HG03175 (cell line): ENCODE data around the gene S100A16.
"Not testable (repeated sequence)": the region's sequence is repeated elsewhere in the genome, so short reads cannot be mapped to it uniquely, and the experiment has no call there.

Experiments
- ATAC-seq: cut with Tn5 transposase; IDR thresholded peaks from one replicate; pipeline ENCODE4 v1.9.1; 2021; ENCODE audit warnings: mild to moderate bottlenecking, moderate library complexity; ENCODE audit not compliant: unreplicated experiment

Gene S100A16, protein sequence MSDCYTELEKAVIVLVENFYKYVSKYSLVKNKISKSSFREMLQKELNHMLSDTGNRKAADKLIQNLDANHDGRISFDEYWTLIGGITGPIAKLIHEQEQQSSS

DNA sequence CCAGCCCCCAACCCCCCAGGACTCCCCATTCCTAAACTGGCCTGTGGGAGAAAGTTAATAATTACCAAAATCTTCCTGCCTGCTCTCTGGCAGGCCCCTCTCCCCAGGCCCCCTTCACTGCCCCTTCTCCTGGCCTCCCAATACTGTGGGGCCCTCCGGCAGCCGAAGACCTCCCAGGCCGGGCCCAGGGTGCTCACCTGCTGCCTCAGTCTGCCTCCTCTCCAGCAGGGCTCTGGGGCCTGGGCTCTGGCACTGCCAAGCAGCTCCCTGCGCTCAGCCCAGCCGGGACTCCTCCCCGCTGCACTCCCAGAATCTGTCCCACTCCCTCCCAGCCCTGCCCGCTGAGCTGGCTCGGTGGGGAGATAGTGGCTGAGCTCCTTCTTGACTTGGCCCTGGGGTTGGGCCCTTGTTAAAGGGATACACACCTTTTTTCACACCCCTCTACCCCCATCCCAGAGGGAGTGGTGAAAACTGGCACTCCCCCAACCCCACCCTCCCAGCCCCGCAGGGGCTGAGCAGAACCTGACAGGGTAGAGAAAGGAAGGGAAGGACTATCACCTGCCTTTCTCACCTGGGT lies at the start of gene S100A16:
Gene S100A16 (minus strand): TSS at position 383 of the 577 bp plus-strand sequence. CDS start 4,986 bp downstream, outside the sequence.
- ATAC-seq, result no peak

DNA sequence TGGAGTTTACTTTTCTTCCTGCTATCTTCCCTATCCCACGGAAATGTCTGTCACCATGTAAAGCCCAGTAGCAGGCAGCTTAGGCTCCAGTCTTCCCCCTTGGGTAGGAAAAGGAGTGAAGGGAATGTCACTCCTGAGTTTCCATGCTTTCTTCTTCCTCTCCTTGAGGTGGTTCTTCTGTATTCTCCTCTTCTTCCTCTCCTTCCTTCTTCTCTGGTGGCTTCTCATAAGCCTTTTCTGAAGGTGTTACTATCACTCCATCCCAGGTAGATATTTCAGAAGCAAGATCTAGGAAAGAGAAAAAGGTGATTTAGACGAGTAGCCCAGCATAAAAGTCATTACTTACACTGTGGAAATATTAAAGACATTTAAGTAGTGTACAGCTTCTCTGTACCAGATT lies 49.3 kb upstream of the S100A16 start:
- no peak for ATAC-seq

DNA sequence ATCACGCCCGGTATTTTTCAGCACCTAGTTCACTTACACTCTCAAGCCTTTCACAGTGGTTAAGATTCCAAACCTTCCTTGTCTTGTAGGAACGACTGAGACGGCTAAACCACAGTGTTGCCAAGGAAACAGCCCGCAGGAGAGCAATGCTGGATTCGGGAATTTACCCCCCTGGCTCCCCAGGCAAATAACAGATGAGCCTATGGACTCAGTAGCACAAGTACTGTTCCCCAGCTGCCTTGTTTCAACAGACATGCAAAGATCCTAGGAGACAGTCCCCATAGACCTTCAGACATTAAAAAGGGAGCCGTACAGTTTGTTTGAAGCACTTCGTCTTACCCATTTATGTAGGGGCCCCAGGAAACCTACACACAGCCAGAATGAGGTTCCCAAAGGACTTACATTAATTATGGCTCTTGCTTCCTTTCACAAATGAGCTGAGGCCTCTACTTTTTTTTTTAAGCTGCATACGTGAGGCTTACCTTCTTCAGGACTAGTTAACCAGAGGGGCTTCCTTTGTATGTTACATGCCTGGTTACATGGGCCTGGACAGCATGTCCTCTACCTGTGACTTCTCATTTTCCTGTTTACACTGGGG lies 48.3 kb upstream of the S100A16 start:
- ATAC-seq, result no peak

DNA sequence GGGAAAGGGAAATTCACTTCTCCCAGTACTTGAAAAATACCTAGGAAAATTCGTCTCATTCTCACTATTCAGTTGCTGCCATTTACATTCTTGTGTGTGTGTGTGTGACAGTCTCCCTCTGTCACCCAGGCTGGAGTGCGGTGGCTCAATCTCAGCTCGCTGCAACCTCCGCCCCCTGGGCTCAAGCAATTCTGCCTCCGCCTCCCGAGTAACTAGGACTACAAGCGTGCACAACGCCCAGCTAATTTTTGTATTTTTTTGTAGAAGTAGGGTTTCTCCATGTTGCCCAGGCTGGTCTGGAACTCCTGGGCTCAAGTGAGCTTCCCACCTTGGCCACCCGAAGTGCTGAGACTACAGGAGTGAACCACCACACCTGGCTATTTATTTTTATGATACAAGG lies 46.7 kb upstream of the S100A16 start:
- ATAC-seq, result no peak

DNA sequence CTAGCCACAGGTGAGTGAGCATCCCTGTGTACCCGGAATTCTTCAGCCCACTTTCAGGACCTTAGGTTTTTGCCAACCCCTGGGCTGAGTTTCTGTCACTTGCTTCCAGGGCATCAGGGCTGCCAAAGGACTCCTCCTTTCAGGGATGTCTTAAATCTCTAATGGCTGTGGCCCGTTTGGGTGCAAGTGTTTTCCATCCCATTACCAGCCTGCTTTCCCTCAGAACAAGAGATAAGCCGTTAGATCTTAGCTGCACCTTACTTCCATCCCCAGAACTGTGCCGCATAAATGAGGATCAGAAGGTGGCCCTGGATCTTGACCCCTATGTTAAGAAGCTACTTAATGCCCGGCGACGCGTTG lies 46.2 kb upstream of the S100A16 start:
- no peak for ATAC-seq

DNA sequence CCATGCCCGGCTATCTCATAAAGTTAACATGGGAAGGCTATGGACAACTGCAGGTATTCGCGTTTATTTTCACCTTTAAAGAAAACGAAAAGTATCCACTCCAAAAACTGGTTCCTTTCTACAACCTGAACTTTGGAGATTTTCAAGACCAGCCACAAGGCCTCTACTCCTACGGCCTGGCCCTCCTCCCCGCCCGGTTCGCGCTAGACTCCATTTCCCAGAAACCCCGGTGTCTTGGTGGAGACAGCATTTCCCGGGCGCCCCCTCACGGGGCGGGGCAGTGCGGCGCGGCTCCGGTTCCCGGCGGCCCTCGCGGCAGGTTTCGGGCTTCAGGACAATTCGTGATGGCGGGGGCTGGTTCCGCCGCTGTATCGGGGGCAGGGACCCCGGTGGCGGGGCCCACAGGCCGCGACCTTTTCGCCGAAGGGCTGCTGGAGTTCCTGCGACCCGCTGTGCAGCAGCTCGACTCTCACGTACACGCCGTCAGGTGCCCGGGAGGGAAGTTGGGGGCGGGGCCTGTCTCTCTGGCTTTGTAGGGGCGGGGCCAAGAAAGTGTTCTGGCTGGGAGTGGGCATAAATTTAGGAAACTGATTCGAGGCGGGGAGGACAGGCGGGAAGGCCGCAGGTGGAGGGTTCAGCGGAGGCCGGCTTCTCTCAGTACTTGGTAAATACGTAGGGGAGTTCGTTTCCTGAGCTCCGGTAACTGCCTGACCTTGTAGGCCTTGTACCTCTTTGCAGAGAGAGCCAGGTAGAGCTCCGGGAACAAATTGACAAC lies 45.6 kb upstream of the S100A16 start, which contains the start of gene SNAPIN:
Gene SNAPIN (plus strand): TSS at position 304 of the 775 bp plus-strand sequence. CDS start 41 bp downstream, at position 345.
- peak; percentile 96 for ATAC-seq

DNA sequence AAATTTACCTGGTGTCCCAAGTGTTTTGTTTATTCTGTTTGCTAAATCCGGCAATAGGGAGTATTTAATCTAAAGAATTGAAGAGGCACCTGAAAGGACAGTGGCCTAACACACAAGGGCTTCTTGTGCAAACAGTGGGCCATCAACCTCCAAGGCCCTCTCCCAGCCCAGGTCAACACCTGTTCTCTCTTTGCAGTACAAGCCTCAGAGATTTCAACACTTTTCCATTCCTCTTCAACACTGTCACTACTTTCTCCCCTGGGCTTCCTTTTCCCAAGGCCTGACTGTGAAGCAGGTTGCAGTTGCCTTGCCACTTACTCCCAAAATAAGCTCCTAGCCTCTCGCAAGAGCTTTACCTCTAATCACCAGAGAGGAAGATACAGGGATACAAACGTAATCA lies 42.4 kb upstream of the S100A16 start:
- ATAC-seq, result no peak

DNA sequence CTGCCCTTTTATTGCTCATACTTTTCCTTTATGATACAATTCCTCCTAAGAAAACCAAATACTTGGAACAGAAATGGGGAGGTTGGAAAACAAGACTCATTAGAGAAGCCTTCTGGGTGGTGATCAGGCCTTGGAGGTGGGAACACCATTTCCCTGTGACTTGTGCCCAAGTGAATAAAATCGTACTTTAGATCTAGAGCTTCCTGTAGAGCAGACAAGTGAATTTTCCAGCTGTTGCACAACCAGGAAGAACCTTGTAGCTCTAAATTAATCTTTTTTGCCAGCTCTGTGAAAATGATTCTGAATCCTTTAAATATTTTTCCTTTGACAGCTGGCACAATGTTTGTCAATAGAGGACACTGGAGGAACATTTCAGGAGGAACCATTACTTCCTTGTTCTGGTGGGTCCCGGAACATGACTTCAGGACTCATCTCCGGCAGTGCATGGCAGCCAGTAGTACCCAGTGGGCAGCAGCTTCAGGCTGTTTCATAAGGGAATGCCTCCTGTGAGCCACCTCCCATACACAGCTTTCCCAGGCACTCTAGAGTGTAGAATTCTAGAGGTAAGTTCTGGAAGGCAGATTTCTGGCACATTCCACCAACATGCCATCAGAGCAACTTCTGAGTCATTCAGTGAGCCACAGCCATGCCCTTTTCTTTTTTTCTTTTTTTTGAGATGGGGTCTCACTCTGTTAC lies 40.0 kb upstream of the S100A16 start:
- ATAC-seq, result no peak

DNA sequence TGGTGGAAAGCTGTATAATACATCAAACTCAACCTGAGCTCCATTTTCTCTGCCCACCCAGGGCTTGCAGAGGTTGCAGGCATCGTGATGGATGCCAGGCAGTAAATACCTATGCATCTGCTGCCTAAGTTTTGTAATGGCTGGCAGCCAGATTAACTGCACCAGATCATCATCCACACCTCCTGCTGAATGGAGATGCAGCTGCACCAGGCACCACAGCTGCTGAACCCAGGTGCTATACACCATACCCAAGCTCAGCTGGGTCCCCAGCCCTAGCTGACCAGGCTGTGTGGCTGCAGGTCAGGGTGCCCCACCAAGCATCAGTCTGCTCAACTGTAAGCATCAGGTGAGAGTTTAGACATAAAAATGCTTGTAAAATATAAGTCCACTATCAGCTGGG lies 38.8 kb upstream of the S100A16 start:
- no peak for ATAC-seq

DNA sequence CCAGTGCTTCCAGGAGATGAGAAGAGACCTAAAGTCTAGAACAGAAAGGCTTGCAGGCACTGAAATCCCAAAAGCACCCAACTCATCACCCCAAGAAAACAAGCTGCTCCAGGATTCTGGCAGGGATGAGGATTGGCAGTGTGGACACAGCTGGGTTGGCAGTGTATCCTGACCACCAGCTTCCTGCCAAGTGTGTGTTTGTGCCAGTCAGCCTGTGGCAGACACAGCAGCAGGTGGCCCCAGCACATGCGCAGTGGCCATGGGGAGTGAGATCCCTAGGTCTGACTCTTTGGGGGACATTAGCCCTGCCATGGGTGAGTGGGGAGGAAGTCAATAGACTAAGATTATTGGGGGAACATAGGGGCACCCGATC lies 36.9 kb upstream of the S100A16 start:
- ATAC-seq, result no peak

DNA sequence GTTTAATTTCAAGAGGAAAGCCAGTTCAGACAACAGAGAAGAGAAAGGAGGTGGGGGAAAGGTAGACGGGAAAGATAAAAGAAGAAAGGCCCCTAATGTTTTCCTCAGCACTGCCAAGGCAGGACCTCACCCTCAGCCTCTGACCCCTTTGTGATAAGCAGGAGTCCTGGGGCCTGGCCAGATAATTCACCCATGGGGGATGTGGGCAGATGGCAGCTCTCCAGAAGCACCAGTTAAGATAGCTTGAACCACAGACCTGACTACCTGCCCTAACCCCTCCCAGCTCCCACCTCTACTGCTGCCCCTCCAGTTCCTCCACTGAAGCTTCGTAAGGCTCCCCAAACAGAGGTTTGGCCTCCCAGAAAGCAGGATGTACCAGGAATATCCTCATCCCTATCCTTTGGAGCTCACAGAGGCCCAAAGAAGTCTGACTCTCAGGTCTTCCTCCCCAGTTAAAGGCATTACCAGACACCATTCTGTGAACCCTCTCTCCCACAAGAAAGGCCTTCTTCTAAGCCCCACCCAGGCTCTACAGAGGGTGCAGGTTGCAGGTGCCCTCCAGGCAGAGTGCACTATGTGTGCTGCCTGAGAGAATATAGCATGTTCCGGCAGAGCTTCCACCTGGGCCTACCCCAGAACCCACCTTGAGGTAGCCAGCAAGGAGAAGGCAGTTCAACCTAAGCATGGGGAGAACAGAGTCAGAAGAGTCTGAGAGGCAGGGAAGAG lies 36.4 kb upstream of the S100A16 start:
- no peak for ATAC-seq

DNA sequence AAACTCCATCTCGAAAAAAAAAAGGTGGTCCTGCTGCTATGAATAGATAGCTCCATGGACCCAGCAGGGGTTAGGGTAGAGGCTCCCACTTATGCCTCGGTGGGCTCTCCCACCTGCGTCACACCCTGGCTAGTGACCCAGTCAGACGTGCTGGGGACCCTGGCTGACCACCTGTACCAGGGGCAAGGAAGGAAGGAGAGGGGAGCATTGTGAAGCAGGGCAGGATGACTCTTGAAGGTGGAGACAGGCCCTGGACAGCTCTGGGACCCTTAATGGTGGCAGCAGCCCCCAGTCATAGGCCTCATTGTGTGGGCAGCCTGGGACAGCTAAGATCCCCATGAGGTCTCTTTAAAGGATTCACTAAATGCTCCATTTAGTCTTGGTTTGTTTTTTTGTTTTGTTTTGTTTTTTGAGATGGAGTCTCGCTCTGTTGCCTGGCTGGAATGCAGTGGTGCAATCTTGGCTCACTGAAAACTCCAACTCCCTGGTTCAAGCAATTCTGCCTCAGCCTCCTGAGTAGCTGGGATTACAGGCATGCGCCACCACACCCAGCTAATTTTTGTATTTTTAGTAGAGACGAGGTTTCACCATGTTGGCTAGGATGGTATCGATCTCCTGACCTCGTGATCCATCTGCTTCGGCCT lies 35.2 kb upstream of the S100A16 start:
- no peak for ATAC-seq

DNA sequence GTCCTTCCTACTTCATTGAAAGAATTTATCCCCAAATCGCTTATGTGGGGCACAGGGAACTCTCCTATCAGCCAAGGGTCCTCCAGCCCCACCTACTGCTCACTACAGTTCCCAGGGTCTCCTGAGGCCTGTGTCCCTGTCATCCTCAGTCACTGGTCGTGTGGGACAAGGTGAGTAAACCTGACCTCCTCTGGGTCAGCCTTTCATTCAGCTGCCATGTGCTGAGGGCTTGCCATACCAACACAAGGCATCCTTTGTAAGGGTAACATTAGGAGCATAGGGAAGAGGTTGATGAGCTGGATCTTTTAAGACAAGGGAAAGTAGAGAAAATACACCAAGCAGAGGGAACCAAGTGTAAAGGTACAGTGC lies 34.4 kb upstream of the S100A16 start:
- ATAC-seq, result no peak

DNA sequence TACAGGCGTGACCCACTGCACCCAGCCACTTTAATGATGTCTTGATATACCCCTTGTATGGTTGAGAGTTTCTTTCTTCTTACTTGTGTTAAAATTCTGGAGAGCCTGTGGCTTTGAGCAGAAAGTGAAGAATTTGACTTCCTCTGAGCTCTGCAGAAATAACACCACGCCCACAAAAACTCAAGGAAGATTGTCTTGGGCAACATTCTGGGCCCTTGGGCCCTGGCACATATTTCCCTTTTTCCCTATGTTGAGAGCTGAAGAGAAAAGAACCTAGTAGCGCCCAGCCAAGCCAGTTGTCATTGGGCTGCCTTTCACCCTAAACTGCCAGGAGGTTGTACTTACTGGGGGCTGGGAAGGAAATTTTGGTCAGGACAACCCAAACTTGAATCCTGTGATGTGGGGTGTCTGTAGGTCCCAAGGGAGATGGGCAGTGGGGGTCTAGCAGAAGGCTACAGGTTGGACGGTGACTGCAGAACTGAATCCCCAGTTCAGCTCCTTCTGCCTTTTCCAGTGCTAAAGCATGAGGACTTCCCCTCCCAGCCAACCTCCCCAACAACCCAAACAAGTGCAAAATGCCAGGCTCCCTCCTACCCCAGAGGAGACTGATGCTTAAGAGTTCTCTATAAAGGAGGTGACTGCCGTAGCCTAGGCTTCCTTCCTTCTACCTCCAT lies 33.9 kb upstream of the S100A16 start:
- no peak for ATAC-seq

DNA sequence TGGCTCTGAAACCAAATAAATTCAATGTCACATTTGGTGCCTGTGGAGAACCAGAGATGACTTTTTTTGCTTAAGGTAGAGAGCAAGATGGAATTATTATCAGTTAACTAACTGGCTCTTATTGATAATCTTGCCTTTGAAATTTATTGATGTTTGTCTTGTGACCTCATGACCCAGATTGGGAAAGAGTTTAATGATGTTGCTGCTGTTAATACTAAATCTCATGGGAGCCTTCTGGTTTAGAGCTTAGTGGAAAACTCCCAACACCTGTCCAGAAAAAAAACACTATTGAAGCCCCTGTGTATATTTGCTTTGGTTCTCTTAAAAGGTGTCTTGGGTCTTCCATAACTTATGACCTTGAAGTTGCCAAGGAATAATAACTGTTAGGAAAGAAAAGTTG lies 30.9 kb upstream of the S100A16 start:
- no peak for ATAC-seq

DNA sequence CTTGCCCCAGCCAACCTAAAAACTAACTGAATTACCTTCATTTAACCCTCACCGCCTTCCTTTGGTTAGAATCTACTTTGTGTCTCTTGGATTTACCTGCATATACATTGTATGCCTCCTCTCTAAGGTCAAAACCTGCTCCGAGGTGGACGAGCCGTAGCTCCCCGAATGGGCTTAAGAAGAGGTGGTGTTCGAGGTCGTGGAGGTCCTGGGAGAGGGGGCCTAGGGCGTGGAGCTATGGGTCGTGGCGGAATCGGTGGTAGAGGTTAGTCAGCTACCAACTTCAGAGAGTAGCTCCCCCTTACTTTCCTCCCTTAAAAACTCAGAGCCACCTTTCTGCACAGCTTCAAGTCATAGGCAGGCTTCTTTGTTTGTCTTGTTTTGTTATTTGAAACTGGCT lies 30.2 kb upstream of the S100A16 start:
- no peak for ATAC-seq

DNA sequence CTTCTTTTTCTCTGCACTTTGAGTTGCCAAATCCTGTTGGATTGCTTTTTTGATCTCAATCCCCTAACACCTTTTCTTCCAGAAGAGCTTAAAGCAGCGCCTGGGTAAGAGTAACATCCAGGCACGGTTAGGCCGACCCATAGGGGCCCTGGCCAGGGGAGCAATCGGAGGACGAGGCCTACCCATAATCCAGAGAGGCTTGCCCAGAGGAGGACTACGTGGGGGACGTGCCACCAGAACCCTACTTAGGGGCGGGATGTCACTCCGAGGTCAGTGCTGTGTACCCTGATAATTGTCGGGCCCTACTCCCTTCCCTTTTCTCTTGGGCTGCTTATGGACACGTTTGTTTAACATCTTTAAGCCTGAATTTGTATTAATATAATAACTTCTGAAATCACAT lies 29.2 kb upstream of the S100A16 start:
- ATAC-seq, result no peak

DNA sequence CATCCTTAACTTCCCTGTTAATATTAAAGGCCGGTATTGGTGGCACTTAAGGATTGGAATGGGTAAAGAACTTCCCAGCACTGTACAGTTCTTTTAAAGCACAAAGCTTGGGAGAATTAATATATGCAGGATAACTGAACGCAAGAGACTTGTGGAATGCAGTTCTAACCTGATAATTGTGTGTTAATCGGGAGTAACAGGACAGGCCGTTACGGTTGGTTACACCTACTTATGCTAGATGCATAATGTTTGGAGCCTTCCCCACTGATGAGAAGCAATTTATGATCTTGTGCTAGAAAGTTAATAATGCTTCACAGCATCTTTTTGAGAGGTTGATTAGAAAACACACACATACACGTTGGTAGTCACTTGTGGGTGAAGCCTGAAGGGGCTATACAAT lies 27.9 kb upstream of the S100A16 start:
- no peak for ATAC-seq

DNA sequence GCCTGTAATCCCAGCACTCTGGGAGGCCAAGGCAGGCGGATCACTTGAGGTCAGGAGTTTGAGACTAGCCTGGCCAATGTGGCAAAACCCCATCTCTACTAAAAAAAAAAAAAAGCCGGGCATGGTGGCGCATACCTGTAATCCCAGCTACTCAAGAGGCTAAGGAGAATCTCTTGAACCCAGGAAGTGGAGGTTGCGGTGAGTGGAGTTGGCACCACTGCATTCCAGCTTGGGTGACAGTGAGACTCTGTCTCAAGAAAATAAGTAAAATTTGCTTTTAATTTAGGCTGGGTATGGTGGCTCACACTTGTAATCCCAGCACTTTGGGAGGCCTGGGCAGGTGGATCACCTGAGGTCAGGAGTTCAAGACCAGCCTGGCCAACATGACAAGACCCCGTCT lies 27.3 kb upstream of the S100A16 start:
- not testable (repeated sequence) for ATAC-seq

DNA sequence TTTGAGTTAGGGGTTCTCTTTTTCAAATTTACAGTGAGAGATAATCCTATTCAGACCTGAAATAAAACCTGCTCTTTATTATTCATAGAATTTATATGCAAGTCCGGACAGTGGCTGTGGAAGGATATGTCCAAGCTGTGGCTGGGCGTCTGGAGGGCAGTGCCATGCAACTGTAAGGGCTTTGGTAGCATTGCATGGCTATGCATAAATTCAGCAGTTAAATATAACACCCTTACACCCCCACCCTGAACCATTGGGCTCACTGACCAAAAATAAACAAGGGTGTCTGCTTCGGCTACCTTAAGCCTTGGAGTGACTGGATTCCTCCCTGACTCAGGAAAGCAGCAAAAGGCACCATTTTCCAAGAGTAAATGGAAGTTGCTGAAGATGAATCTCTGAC lies 26.3 kb upstream of the S100A16 start:
- ATAC-seq, result no peak
